OCI-LY7 (cell line): Measurements from ENCODE around the gene PARD3B.

Experiments
- CTCF ChIP-seq: fragments of 200-600 bp; sonication (generic); conservative IDR thresholded peaks from 2 replicates; pipeline ENCODE4 v1.5.1; 2014; ENCODE audit warnings: mild to moderate bottlenecking, antibody characterized with exemption, low read length, moderate library complexity, mixed read lengths
- EZH2phosphoT487 ChIP-seq: fragments of 200-600 bp; sonication (generic); IDR thresholded peaks from 2 replicates; pipeline ENCODE4 v1.6.1; 2018; ENCODE audit warnings: low read depth, borderline replicate concordance, mild to moderate bottlenecking, mixed run types, antibody characterized with exemption, low read length, moderate library complexity, mixed read lengths

GRCh38 chr2:205590759-205591158 is 1045.5 kb downstream of the PARD3B start:
- TF ChIP-seq CTCF (no peak), EZH2phosphoT487 (no peak)
